Measurements from ENCODE around the gene CDR2L.

The CDR2L gene

DNA sequence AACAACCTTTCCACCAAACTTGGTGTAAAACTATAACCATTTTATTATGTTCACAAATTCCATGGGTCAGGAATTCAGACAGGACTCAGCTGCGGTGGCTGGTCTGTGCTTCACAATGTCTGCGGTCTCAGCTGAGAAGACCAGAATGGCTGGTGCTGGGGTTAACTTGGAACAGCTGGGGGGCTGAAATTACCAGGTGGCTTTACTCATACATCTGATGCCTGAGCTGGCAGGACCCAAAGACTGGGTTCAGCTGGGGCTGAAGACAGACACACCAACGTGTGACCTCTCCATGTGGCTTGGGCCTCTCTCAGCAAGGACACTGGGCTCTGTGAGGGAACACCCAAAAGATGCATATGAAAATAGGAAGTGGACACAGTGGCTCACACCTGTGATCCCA is 9.2 kb upstream of the CDR2L start:
- H3K4me1 ChIP-seq (ENCODE audit: insufficient read depth, low read length, severe bottlenecking), result peaks cover 15% of the 10 kb centered on the region
- H3K27me3 ChIP-seq (ENCODE audit: insufficient read depth, low read length), result peaks cover 8% of the 10 kb centered on the region; the same call in 1 of the 2 replicates
- no peak overlapping the region for H3K4me3 ChIP-seq (ENCODE audit: low read depth, low read length, poor library complexity, severe bottlenecking)

DNA sequence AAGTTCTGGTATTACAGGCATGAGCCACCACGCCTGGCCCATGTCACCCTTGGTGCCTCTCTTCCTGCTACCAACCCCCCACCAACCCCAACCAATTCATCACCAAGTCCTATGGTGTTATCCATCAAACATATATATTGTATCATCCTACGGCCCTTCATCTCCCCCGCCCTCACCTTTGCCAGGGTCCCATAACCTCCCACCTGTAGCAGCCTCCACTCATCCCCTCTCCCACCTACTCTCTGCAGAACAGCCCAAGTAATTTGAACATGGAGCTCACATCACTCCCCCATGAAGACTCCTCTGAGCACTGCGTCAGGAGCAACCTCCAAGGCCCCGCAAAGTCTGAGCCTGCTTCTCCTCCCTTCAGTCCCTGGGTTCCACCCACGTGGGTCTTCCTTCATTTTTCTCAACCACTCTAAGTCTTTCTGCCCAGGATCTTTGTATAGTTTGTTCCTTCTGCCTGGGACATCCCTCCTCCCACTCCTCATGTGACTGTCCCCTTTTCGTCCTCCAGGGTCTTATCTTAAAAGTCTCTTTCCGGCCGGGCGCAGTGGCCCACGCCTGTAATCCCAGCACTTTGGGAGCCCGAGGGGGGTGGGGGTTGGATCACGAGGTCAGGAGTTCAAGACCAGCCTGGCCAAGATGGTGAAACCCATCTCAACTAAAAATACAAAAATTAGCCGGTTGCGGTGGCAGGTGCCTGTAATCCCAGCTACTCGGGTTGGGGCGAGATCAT is 7.9 kb upstream of the CDR2L start:
- Histone ChIP-seq H3K4me2 (ENCODE audit: low read length) (no peak overlapping the region), H4K20me1 (ENCODE audit: insufficient read depth, low read length) (no peaks in the 10 kb centered on the region), H3K27me3 (ENCODE audit: insufficient read depth, low read length) (peaks cover 8% of the 10 kb centered on the region; the same call in 1 of the 2 replicates), H3K27ac (ENCODE audit: low read depth, low read length, poor library complexity, severe bottlenecking) (no peak overlapping the region), H3K9me3 (ENCODE audit: low read length) (no peaks in the 10 kb centered on the region), H3K4me3 (ENCODE audit: low read depth, low read length, poor library complexity, severe bottlenecking) (no peak overlapping the region), H3K4me1 (ENCODE audit: insufficient read depth, low read length, severe bottlenecking) (peaks cover 15% of the 10 kb centered on the region), H3K9me2 (ENCODE audit: low read depth, low read length) (no peaks in the 10 kb centered on the region), H3F3A (ENCODE audit: insufficient read depth, low read length) (no peaks in the 10 kb centered on the region; the same call in 1 of the 2 replicates), H3K36me3 (ENCODE audit: insufficient read depth, low read length) (no peaks in the 10 kb centered on the region), H3K9ac (ENCODE audit: low read length) (no peak overlapping the region), H3K79me2 (ENCODE audit: insufficient read depth, low read length) (no peaks in the 10 kb centered on the region), H2AFZ (ENCODE audit: low read length) (no peak overlapping the region)
- TF ChIP-seq EZH2 (IDR thresholded peaks at IDR 0.05; ENCODE audit: borderline replicate concordance, low read length), result no peak
- TF ChIP-seq, protein P1, sequence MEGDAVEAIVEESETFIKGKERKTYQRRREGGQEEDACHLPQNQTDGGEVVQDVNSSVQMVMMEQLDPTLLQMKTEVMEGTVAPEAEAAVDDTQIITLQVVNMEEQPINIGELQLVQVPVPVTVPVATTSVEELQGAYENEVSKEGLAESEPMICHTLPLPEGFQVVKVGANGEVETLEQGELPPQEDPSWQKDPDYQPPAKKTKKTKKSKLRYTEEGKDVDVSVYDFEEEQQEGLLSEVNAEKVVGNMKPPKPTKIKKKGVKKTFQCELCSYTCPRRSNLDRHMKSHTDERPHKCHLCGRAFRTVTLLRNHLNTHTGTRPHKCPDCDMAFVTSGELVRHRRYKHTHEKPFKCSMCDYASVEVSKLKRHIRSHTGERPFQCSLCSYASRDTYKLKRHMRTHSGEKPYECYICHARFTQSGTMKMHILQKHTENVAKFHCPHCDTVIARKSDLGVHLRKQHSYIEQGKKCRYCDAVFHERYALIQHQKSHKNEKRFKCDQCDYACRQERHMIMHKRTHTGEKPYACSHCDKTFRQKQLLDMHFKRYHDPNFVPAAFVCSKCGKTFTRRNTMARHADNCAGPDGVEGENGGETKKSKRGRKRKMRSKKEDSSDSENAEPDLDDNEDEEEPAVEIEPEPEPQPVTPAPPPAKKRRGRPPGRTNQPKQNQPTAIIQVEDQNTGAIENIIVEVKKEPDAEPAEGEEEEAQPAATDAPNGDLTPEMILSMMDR (IDR thresholded peaks at IDR 0.05; ENCODE audit: low read length), result no peak

More for the DNA sequence above, 9.2 kb upstream of the CDR2L start:
- TF ChIP-seq, protein P1 (IDR thresholded peaks at IDR 0.05; ENCODE audit: low read length), result no peak
- no peak for TF ChIP-seq EZH2 (IDR thresholded peaks at IDR 0.05; ENCODE audit: borderline replicate concordance, low read length)
- Histone ChIP-seq H3K79me2 (ENCODE audit: insufficient read depth, low read length) (no peaks in the 10 kb centered on the region), H3F3A (ENCODE audit: insufficient read depth, low read length) (no peaks in the 10 kb centered on the region; the same call in 1 of the 2 replicates), H3K9me2 (ENCODE audit: low read depth, low read length) (no peaks in the 10 kb centered on the region), H3K9me3 (ENCODE audit: low read length) (no peaks in the 10 kb centered on the region), H3K9ac (ENCODE audit: low read length) (no peak overlapping the region), H3K4me2 (ENCODE audit: low read length) (no peak overlapping the region), H3K36me3 (ENCODE audit: insufficient read depth, low read length) (no peaks in the 10 kb centered on the region), H4K20me1 (ENCODE audit: insufficient read depth, low read length) (no peaks in the 10 kb centered on the region), H2AFZ (ENCODE audit: low read length) (no peak overlapping the region), H3K27ac (ENCODE audit: low read depth, low read length, poor library complexity, severe bottlenecking) (no peak overlapping the region)

DNA sequence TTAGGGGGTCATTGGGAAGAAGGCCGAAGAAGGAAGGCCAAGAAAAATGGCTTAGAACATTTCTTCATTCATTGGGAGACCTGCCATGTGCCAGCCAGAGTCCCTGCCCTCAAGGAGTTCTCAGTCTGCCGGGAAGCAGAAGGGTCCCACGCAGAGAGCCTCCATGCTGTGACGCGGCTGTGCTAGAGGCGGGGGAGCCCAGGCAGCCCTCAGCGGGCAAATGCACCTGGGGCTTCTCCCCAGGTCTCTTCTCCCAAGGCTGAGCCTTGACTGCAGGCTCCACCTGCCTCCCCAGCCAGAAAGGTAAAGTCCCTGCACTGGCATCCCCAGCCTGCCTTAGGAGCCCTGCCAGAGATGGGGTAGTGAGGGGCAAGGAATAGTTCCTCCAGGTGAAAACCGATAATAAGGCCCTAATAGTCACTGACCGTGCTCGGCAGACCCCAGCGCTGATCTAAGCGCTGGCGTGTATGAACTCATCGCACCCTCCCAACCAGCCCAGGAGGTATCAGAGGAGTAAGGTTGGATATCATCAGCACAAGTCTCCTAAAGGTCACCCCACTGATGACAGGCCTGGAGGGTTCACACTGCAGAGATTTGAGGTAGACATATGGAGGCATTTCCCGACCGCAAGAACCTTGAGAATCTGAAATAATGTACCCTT is 6.0 kb upstream of the CDR2L start:
- Histone ChIP-seq H2AFZ (ENCODE audit: low read length) (no peak overlapping the region), H4K20me1 (ENCODE audit: insufficient read depth, low read length) (no peaks in the 10 kb centered on the region), H3K9me2 (ENCODE audit: low read depth, low read length) (no peaks in the 10 kb centered on the region), H3K4me1 (ENCODE audit: insufficient read depth, low read length, severe bottlenecking) (peaks cover 15% of the 10 kb centered on the region), H3K79me2 (ENCODE audit: insufficient read depth, low read length) (no peaks in the 10 kb centered on the region), H3K9ac (ENCODE audit: low read length) (peak overlapping the region; percentile 78), H3K4me2 (ENCODE audit: low read length) (peak overlapping the region; percentile 80), H3K4me3 (ENCODE audit: low read depth, low read length, poor library complexity, severe bottlenecking) (peak overlapping the region; percentile 75), H3K27me3 (ENCODE audit: insufficient read depth, low read length) (peaks cover 8% of the 10 kb centered on the region; the same call in 1 of the 2 replicates), H3F3A (ENCODE audit: insufficient read depth, low read length) (peaks cover 1% of the 10 kb centered on the region; the same call in 1 of the 2 replicates), H3K27ac (ENCODE audit: low read depth, low read length, poor library complexity, severe bottlenecking) (no peak overlapping the region), H3K9me3 (ENCODE audit: low read length) (no peaks in the 10 kb centered on the region), H3K36me3 (ENCODE audit: insufficient read depth, low read length) (no peaks in the 10 kb centered on the region)
- TF ChIP-seq, protein P1 (IDR thresholded peaks at IDR 0.05; ENCODE audit: low read length), result no peak
- no peak for TF ChIP-seq EZH2 (IDR thresholded peaks at IDR 0.05; ENCODE audit: borderline replicate concordance, low read length)

All from OCI-LY1 (cell line).